Spleen (tissue), 11 donors: ENCODE data around the gene ZDHHC7. TPM values are rescaled to one million over a fixed set of nuclear protein-coding genes. Genes with fewer than 3 reads are reported as not detected.

ENCODE experiments used
- DNase-seq: peaks from one replicate; pipeline ENCODE4 v3.0.0-alpha.2; 2020
- H3K27ac ChIP-seq, 8 donors: fragments of 200-600 bp; sonication (generic) in 7 of 8; 1 replicate in 4 of 8; 2 replicates in 4 of 8; pipeline versions ENCODE4 v1.5.0 to v1.8.0; 2016 to 2021; ENCODE audit warnings: inconsistent platforms in 4 of 8, mild to moderate bottlenecking in 4 of 8, moderate library complexity in 1 of 8
- H3K27me3 ChIP-seq, 7 donors: fragments of 200-600 bp; sonication (generic) in 6 of 7; replicated peaks in 1 of 7; 1 replicate in 4 of 7; 2 replicates in 3 of 7; pipeline versions ENCODE4 v1.5.0 to v1.8.0; 2016 to 2021; ENCODE audit warnings: inconsistent platforms in 3 of 7, mild to moderate bottlenecking in 1 of 7
- H3K36me3 ChIP-seq, 6 donors: fragments of 200-600 bp; sonication (generic) in 5 of 6; 1 replicate in 4 of 6; 2 replicates in 2 of 6; pipeline versions ENCODE4 v1.5.0 to v1.8.0; 2016 to 2021; ENCODE audit warnings: inconsistent platforms in 2 of 6
- H3K4me1 ChIP-seq, 6 donors: fragments of 200-600 bp; sonication (generic) in 5 of 6; 1 replicate in 3 of 6; 2 replicates in 3 of 6; pipeline versions ENCODE4 v1.5.0 to v1.8.0; 2016 to 2021; ENCODE audit warnings: inconsistent platforms in 3 of 6
- H3K4me3 ChIP-seq, 8 donors: fragments of 200-600 bp; sonication (generic) in 7 of 8; 1 replicate in 4 of 8; 2 replicates in 4 of 8; pipeline versions ENCODE4 v1.5.0 to v1.8.0; 2016 to 2021; ENCODE audit warnings: inconsistent platforms in 4 of 8, mild to moderate bottlenecking in 4 of 8, moderate library complexity in 2 of 8
- H3K9me3 ChIP-seq, 8 donors: fragments of 200-600 bp; sonication (generic) in 7 of 8; 1 replicate in 4 of 8; 2 replicates in 4 of 8; pipeline versions ENCODE4 v1.5.0 to v1.8.0; 2016 to 2021; ENCODE audit warnings: inconsistent platforms in 4 of 8
- CTCF ChIP-seq, 11 experiments: fragments of 200-600 bp in 7 of 11; fragments of 450-650 bp in 4 of 11; sonication (generic) in 4 of 11; IDR thresholded peaks in 8 of 11; conservative IDR thresholded peaks in 3 of 11; 1 replicate in 7 of 11; 2 replicates in 4 of 11; pipeline versions ENCODE4 v1.4.0 to v1.8.0; 2016 to 2021; ENCODE audit warnings: antibody characterized with exemption in 11 of 11, inconsistent platforms in 4 of 11, mild to moderate bottlenecking in 1 of 11
- POLR2A ChIP-seq, 3 donors: fragments of 450-650 bp; IDR thresholded peaks; one replicate each; pipeline ENCODE4 v1.5.1; 2017; ENCODE audit warnings: antibody characterized with exemption in 3 of 3, mild to moderate bottlenecking in 1 of 3
- POLR2AphosphoS5 ChIP-seq, 3 donors: sonication (generic); formaldehyde crosslinking; IDR thresholded peaks; one replicate each; pipeline ENCODE4 v1.5.1; 2017; ENCODE audit warnings: antibody characterized with exemption in 3 of 3
- WGBS, 5 donors: extraction: QIAGEN DNeasy Blood & Tissue Kit in 3 of 5; methylation state at CpG; one replicate each; pipeline versions ENCODE4 v1.1.5 to v1.1.7; 2013 to 2018; 5-methylcytosine and 5-hydroxymethylcytosine counted together
- intact Hi-C: fragments of 100-400 bp; cut with DNase I; formaldehyde crosslinking; loops from one replicate; pipeline ENCODE4 v1.15.0; 2023; ENCODE audit warnings: low total_unique reads
- polyA plus RNA-seq, 3 donors: library from polyadenylated mRNA; stranded (reverse); fragments of 200-250 nt; gene quantifications; one replicate each; pipeline ENCODE4 v1.2.1, GENCODE V29; 2013
- total RNA-seq, 7 donors: library from RNA; depleted of rRNA in 3 of 7; stranded (reverse); fragments of >200 nt in 3 of 7; fragmentation: NEBNext Ultra II Directional in 4 of 7; extraction: Animal tissue kit (Norgen Biotek cat#: 25700) in 4 of 7; gene quantifications; one replicate each; pipeline versions ENCODE4 v1.1.0 to v1.2.1, GENCODE V29; 2016 to 2021
- donor health status: healthy with polysubstance abuse.
- donor health status: DM: no; HTN: no; CAD: no; lungs with moderate emphysema.
- donor health status: DM: no; HTN: no; CAD: no.
- donor health status: Bipolar disorder and iron deficiency.
- donor health status: healthy.
- donor health status: DM: no; HTN: no; CAD: no.
- donor health status: DM: yes; HTN: yes; CAD: no.

Gene ZDHHC7
- total and polyA plus RNA-seq, 10 donors = 10.3 to 87.1 (median 49.4) TPM

DNA sequence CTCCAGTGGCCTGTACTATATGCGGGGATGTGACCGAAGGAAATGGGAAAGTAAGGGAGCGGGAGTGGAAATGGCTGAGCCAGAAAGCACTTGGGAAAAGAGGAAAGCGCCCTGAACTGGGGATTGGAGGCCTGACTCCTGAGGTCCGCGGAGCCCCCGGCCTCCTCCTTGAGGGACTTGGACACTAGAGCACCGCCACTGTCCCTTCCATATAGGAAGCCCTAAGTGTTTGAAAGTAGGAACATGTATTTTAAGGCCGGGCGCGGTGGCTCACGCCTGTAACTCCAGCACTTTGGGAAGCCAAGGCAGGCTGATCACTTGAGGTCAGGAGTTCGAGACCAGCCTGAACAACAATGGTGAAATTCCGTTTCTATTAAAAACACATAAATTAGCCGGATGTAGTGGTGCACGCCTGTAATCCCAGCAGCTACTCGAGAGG, 530 bp upstream of the ZDHHC7 start:
- intact Hi-C loops = no loop called here
- no peak for DNase-seq
- no peaks in the 10 kb centered on the region for H3K9me3 ChIP-seq
- TF ChIP-seq POLR2A (IDR thresholded peaks at IDR 0.05) (no peak), CTCF (IDR thresholded peaks at IDR 0.05 in 8 of 11, conservative IDR thresholded peaks at IDR 0.05 in 3 of 11) (no peak), POLR2AphosphoS5 (IDR thresholded peaks at IDR 0.05) (no peak)
- peak overlapping the region; percentile 68 to 89 (median 79) for H3K4me3 ChIP-seq
- no peaks in the 10 kb centered on the region for H3K27me3 ChIP-seq
- H3K4me1 ChIP-seq = peaks cover 27 to 78% (median 48%) of the 10 kb centered on the region in 6 donors
- peak overlapping the region; percentile 93 to 98 (median 97) for H3K27ac ChIP-seq
- H3K36me3 ChIP-seq = peaks cover 0 to under 1% (median 0%) of the 10 kb centered on the region in 6 donors
- WGBS, 5 donors = 9 to 18% (median 13%) methylated on average over 17 of the region's 17 CpGs

GRCh38 chr16:85010446-85010930, 847 bp downstream of the ZDHHC7 start:
- Histone ChIP-seq H3K27ac (peak overlapping the region; percentile 93 to 98 (median 97)), H3K4me3 (peak overlapping the region; percentile 68 to 89 (median 79)), H3K9me3 (no peaks in the 10 kb centered on the region), H3K27me3 (no peaks in the 10 kb centered on the region), H3K4me1 (peaks cover 27 to 78% (median 50%) of the 10 kb centered on the region in 6 donors), H3K36me3 (peaks cover 0 to 14% (median 2%) of the 10 kb centered on the region in 6 donors)
- 31 to 43% (median 40%) methylated on average over 9 of the region's 9 CpGs for WGBS, 5 donors
- intact Hi-C loops = no loop called here
- TF ChIP-seq POLR2AphosphoS5 (IDR thresholded peaks at IDR 0.05) = no peak
- no peak for TF ChIP-seq POLR2A (IDR thresholded peaks at IDR 0.05)
- TF ChIP-seq CTCF (IDR thresholded peaks at IDR 0.05 in 8 of 11, conservative IDR thresholded peaks at IDR 0.05 in 3 of 11) = no peak
- no peak for DNase-seq

DNA sequence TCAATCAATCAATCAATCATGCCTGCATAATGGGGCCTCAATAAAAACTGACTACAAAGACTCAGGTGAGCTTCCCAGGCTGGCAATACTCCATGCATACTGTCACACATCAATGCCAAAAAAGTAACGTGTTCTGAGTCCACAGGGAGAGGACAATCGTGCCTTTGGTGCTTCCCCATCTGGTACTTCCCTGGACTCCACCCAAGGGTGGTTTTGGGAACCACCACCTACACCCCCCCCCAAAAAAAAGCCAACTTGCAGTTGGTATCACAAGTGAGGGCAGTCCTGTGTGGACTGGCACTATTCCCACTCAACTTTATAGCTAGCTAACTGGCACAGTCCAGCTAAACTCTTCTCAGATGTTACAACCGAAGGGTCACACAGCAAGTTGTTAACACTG, 3.1 kb downstream of the ZDHHC7 start:
- intact Hi-C loops = no loop called here
- WGBS, 5 donors = 67 to 88% (median 76%) methylated on average over 2 to 3 of the region's 3 CpGs
- Histone ChIP-seq H3K4me3 (no peak overlapping the region), H3K36me3 (peaks cover 0 to 24% (median 2%) of the 10 kb centered on the region in 6 donors), H3K27me3 (no peaks in the 10 kb centered on the region), H3K4me1 (peaks cover 27 to 86% (median 71%) of the 10 kb centered on the region in 6 donors), H3K9me3 (no peaks in the 10 kb centered on the region), H3K27ac (peak overlapping the region in 1 of 8 donors; percentile 42)
- no peak for DNase-seq
- TF ChIP-seq POLR2A (IDR thresholded peaks at IDR 0.05) = no peak

DNA sequence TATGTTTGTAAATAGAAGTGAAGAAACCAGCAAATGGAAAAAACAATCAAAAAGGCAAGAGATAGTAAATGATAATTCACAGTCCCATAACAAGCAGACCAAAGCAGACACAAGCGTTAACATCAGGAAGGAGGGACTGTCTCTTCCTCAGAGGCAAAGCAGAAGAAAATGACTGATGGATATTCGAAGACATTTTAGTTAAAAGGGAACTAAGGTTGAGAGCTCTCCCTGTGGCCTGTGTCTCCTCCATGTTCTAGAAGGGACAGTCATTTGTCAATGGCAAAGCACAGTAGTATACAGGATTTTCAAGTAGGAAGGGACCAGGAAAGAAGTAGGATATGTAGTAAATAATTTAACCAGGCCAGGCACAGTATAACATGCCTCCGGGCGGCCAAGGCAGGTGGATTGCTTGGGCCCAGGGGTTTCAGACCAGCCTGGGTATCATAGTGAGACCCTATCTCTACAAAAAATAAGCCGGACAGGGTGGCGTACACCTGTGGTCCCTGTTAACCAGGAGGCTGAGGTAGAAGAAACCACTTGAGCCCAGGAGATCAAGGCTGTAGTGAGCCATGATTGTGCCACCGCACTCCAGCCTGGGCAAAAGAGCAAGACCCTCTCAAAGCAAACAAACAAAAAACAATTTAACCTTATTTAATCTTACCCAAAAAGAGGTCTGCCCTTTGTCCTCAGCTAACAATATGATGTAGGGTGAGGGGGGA, 3.7 kb downstream of the ZDHHC7 start:
- no peak for DNase-seq
- WGBS, 5 donors = 84 to 93% (median 90%) methylated on average over 7 of the region's 7 CpGs
- intact Hi-C loops = no loop called here

More for the DNA sequence above, 3.7 kb downstream of the ZDHHC7 start:
- H3K4me3 ChIP-seq = no peak overlapping the region
- H3K9me3 ChIP-seq = no peaks in the 10 kb centered on the region
- peaks cover 0 to 24% (median 2%) of the 10 kb centered on the region in 6 donors for H3K36me3 ChIP-seq
- H3K27ac ChIP-seq = peak overlapping the region in 3 of 8 donors; percentile 27 to 42 (median 40)
- TF ChIP-seq CTCF (IDR thresholded peaks at IDR 0.05 in 8 of 11, conservative IDR thresholded peaks at IDR 0.05 in 3 of 11) = no peak
- TF ChIP-seq POLR2A (IDR thresholded peaks at IDR 0.05) = no peak
- no peak for TF ChIP-seq POLR2AphosphoS5 (IDR thresholded peaks at IDR 0.05)
- no peaks in the 10 kb centered on the region for H3K27me3 ChIP-seq
- H3K4me1 ChIP-seq = peaks cover 27 to 92% (median 77%) of the 10 kb centered on the region in 6 donors
